GM18499 (cell line): ENCODE data around the gene ZFYVE27.

Source experiments
- ATAC-seq: cut with Tn5 transposase; IDR thresholded peaks from one replicate; pipeline ENCODE4 v1.9.1; 2021; ENCODE audit warnings: moderate number of reproducible peaks; ENCODE audit not compliant: insufficient read depth, unreplicated experiment

Gene ZFYVE27

GRCh38 chr10:97743169-97743943 is 6.4 kb downstream of the ZFYVE27 start:
- ATAC-seq = no peak

DNA sequence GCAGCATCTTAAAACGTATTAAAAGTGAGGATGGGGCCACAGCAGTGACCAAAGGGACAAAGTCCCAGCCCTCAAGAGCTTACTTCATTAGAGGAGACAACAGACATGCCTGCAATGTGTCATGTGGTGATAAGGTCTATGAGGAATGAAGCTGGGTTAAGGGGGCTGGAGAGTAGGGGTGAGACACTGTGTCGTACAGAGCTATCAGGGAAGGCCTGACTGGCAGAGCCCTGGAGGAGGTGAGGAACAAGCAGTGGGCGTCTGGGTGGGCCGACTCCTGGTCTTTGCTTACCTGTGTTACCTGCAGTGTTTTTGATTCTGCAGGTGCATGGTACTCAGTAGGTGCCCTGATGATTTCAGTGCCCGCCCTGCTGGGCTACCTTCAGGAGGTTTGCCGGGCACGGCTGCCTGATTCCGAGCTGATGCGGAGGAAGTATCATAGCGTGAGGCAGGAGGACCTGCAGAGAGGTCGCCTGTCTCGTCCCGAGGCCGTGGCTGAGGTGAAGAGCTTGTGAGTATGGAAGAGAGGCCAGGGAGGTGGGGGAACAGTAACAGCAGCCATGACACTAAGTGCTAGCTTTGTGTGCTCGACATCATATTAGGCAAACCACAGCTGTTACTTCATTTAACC is 7.6 kb downstream of the ZFYVE27 start:
- ATAC-seq = no peak

DNA sequence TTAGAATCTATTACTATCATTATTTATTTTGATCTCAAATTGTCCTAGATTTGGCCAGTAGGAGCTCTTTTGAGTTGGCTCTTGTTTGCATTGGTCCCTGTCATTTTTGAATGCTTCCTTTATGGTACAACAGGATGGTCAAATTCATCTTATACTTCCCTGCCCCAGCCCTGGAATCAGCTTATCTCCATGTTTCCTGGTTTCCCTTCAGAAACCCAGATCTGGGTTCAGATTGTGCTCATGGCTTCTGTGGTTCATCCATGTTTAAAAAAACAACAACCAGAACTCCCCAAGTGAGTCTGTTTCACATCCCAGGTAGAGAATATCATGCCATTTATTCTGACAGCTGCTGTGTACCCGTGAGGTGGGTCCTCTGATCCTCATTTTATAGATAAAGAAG is 10.6 kb downstream of the ZFYVE27 start:
- ATAC-seq = no peak

GRCh38 chr10:97748116-97748515 is 11.2 kb downstream of the ZFYVE27 start:
- ATAC-seq = no peak

- ATAC-seq = no peak
Observed at GRCh38 chr10:97752956-97753355, 16.0 kb downstream of the ZFYVE27 start.

GRCh38 chr10:97754726-97755125 is 17.8 kb downstream of the ZFYVE27 start:
- no peak for ATAC-seq

- ATAC-seq = no peak
Observed at GRCh38 chr10:97755718-97756117, 18.8 kb downstream of the ZFYVE27 start.

- ATAC-seq = no peak
Observed at GRCh38 chr10:97757471-97757870, 20.5 kb downstream of the ZFYVE27 start.

DNA sequence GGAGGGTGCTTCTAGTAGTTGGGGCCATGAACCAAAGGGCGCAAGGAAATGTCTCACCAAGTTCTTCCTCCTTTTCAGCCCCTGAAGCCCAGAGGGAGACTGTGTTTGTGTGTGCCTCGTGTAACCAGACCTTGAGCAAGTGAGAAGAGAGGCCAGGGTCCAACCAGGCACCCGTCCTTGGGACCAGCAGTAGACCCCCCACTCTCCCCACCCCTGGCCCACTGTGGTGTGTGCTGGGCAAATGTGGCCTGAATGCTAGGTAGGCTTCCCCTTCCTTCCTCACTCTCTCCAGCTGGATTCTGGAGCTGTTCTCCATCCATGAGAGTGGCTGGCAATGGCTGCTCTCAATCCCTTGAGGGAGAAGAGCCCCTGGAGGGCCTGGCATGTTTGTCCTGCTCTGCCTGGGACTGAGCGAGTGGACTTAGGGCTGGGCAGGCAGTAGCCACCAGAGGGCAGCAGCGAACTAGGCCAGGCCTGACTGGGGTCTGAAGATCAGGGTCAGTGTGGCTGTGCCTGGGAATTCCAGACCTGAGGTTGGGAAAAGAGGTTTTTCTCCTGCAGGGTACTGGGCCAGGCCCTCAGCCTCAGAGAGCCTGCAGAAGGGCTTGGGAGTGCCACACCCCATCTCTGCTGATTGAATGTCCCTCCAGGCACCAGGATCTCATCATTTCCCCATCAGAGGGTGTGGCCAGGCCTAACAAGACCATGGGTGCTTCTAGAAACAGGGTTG is 22.4 kb downstream of the ZFYVE27 start:
- ATAC-seq = no peak

- ATAC-seq = no peak
Observed at GRCh38 chr10:97759946-97760345, 23.0 kb downstream of the ZFYVE27 start.

- no peak for ATAC-seq
Observed at GRCh38 chr10:97760461-97761257, 23.7 kb downstream of the ZFYVE27 start.

DNA sequence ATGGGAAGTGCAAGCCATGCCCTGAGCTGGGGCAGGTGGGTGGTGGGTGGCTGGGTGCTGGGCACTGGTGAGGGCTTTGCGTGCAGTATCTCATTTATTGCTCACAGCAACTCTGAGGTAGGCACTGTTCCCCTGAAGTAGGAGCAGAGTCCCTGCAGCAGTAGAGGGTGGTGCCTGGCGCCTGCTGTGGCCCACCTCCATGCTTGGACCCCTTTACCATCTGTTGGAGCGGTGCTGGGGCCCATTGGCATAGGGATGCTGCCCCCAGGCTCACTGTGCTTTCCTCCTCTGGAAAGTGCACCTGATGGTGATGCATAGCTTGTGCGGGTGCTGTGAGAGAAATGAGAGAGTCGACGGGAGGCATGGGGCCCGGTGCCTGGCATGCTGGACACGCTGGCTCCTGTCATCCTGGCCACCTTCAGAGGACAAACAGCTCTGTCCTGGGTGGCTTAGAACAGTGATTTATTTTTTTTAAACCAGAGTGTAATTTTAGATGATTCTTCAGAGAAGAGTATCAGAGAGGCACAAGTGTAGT is 24.5 kb downstream of the ZFYVE27 start:
- ATAC-seq = no peak

DNA sequence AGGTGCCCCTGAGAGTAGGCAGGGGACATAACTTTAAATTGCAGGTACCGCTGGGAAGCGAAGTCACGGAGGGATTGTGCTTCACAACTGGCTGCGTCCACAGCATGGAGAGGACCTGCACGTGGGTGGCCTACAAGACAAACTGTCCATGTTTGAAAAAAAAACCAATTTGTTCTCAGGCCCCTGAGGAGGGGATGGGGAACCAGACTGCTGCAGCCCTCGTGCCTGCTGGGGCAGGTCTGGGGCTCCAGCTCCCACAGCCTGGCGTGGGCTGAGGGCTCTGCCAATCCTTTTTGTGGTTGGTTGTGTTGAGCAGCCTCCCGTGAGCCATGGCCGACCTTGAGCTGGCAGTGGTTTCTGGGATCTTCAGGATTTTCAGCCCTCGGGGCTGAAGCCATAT is 25.1 kb downstream of the ZFYVE27 start:
- ATAC-seq = no peak

DNA sequence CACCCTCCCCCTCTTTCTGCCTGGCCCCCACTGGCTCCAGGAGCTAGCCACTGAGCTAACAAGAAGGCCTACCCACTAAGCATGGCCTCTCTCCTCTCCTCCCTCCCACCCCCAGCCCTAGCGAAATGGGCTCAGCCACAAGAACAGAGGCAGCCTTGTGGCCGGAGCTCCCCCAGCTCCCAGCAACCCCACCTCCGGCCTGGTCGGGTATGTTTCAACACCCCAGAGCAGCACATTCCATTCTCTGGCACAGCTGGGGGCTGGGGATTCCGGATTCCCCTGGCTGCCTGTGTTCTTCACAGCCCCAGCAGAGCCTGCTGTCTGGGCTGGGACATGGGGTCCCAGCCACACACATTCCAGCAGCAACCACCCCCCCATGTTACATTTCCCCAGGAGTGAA is 25.9 kb downstream of the ZFYVE27 start:
- ATAC-seq = no peak

GRCh38 chr10:97763411-97763810 is 26.5 kb downstream of the ZFYVE27 start:
- no peak for ATAC-seq

- no peak for ATAC-seq
Observed at GRCh38 chr10:97763947-97764346, 27.0 kb downstream of the ZFYVE27 start.

- ATAC-seq = no peak
Observed at GRCh38 chr10:97764519-97764931, 27.6 kb downstream of the ZFYVE27 start.

DNA sequence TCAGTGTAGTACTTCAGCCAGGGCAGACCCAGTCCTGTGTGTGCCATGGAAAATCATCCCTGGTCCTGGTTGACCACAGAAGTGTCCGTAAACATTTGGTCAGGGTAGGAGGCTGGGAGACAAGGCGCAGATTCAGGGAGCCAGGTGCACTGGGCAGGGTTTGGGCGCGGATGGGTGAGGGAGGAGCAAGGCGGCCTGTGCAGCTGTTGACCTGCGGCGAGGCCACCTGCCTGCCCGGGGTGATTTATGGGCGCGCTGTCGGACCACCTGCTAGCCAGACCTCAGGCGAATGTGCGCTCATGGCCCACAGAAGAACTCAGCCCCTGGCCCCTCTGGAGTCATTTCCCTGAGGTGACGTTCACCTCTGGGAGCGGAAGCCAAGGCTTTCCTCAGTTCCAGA is 28.3 kb downstream of the ZFYVE27 start:
- ATAC-seq = no peak

DNA sequence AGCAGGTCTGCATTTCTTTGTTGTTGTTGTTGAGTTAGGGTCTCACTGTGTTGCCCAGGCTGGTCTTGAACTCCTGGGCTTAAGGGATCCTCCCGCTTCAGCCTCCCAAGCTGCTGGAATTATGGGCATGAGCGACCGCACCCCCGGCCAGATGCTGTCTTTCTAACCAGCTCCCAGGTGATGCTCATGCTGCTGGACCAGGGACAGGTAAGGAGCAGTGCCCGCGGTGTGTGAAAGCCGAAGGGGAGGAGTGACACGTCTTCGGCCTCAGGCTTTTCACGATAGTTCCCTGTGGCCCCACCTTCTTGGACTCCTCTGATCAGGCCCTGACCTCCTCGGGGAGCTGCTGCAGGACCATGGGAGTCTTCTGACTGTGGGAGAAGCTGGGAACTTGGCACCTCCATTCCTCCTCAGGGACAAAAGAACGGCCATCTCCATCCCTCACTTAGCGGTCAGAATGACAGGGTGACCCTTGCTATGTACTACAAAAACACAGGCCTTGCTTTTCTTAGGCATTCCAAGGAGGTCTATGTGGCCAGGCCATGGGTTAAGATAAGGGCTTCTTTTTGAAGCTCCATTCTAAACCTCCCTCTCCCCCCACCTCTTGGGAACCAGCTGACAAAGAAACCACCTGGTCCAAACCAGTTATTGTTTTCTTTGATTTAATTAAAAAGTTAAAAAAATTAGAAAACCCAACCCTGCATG is 29.3 kb downstream of the ZFYVE27 start:
- ATAC-seq = no peak
